H1 (cell line): ENCODE results near the gene LRRC42. TPM values are rescaled to one million over a fixed set of nuclear protein-coding genes. Genes with fewer than 3 reads are reported as not detected.

Experiments
- BACH1 ChIP-seq: IDR thresholded peaks from 2 replicates; pipeline ENCODE4 v1.6.1; 2012; ENCODE audit warnings: low read length, improper control_type of control experiment
- BRCA1 ChIP-seq: IDR thresholded peaks from 2 replicates; pipeline ENCODE4 v1.6.1; 2012; ENCODE audit warnings: low read depth, low read length, improper control_type of control experiment
- EZH2 ChIP-seq: fragments of 200-600 bp; sonication (generic); IDR thresholded peaks from 2 replicates; pipeline ENCODE4 v1.7.1; 2012; ENCODE audit warnings: low read depth, mild to moderate bottlenecking, moderate library complexity, low read length, inconsistent platforms; ENCODE audit not compliant: severe bottlenecking
- SRF ChIP-seq: IDR thresholded peaks from 2 replicates; pipeline ENCODE4 v1.6.1; 2011; ENCODE audit warnings: mild to moderate bottlenecking, low read depth, low read length, moderate library complexity
- ZNF274 ChIP-seq: IDR thresholded peaks from 2 replicates; pipeline ENCODE4 v1.7.0; 2012; ENCODE audit warnings: low read length, borderline replicate concordance; ENCODE audit errors: extremely low read depth
- polyA plus RNA-seq, 7 experiments: library from polyadenylated mRNA; depleted of rRNA in 3 of 7; stranded (reverse) in 5 of 7; unstranded in 2 of 7; fragments of >200 nt in 5 of 7; fragments of 200-250 nt in 2 of 7; gene quantifications; 1 replicate in 5 of 7; 2 replicates in 1 of 7; 4 replicates in 1 of 7; pipeline versions ENCODE4 v1.2.1 to v1.2.3, GENCODE V29; 2011 to 2013; ENCODE audit warnings: missing spikeins in 2 of 7, mixed read lengths in 2 of 7
- total RNA-seq: library from RNA; stranded (reverse); fragmentation: NEBNext Ultra II Directional; extraction: Animal tissue kit (Norgen Biotek cat#: 25700); gene quantifications from 2 replicates; pipeline ENCODE4 v1.2.1, GENCODE V29; 2021
- TF ChIP-seq, protein P1 (sequence below), 3 experiments: IDR thresholded peaks; 1 replicate in 2 of 3; 2 replicates in 1 of 3; pipeline versions ENCODE4 v1.5.1 to v1.6.1; 2011; ENCODE audit warnings: low read length in 3 of 3, mild to moderate bottlenecking in 3 of 3, inconsistent platforms in 2 of 3, low read depth in 1 of 3, moderate library complexity in 1 of 3; ENCODE audit not compliant: insufficient read depth in 1 of 3; ENCODE audit errors: control extremely low read depth in 1 of 3
- TF ChIP-seq, protein P2 (sequence below): IDR thresholded peaks from 2 replicates; pipeline ENCODE4 v1.6.1; 2012; ENCODE audit warnings: inconsistent platforms

The LRRC42 gene
- total and polyA plus RNA-seq, 2 of the 8 experiments (the other 6 are each of a cell fraction or from before 2014, with no cell fraction given) = 38.2 to 54.1 TPM

DNA sequence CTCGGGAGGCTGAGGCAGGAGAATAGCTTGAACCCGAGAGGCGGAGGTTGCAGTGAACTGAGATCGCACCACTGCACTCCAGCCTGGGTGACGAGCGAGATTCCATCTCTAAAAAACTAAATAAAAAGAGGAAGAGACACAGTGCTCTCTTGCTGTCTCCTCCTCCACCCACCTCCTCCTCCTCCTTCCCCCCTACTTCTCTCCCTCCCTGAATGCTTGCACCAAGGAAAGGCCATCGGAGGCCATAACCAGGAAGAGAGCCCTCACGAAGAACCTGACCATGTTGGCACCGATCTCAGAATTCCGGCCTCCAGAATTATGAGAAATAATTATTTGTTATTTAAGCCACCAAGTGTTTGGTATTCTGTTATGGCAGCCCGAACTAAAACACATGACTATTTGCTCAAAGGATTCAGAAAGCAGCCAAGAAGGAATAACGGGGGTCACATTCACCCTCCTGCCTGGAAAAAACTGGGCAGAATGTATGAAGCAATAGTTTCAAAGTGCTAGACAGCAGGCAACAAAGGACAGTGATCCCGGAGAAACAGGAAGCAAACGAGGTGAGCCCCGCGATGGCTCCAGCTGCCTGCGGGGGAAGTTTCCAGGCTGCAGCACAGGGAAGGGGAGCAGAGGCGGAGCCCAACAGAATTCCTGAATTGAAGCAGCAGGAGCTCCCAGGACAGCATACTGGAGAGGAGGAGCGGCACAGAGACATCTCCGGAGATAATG, 36.0 kb downstream of the LRRC42 start (continued):
- TF ChIP-seq, protein P1, sequence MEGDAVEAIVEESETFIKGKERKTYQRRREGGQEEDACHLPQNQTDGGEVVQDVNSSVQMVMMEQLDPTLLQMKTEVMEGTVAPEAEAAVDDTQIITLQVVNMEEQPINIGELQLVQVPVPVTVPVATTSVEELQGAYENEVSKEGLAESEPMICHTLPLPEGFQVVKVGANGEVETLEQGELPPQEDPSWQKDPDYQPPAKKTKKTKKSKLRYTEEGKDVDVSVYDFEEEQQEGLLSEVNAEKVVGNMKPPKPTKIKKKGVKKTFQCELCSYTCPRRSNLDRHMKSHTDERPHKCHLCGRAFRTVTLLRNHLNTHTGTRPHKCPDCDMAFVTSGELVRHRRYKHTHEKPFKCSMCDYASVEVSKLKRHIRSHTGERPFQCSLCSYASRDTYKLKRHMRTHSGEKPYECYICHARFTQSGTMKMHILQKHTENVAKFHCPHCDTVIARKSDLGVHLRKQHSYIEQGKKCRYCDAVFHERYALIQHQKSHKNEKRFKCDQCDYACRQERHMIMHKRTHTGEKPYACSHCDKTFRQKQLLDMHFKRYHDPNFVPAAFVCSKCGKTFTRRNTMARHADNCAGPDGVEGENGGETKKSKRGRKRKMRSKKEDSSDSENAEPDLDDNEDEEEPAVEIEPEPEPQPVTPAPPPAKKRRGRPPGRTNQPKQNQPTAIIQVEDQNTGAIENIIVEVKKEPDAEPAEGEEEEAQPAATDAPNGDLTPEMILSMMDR (IDR thresholded peaks at IDR 0.05; ENCODE audit: control extremely low read depth in 1 of 3, insufficient read depth in 1 of 3, low read depth in 1 of 3, low read length in 3 of 3) = no peak
- TF ChIP-seq BRCA1 (no peak), ZNF274 (no peak), SRF (no peak), EZH2 (no peak), BACH1 (no peak)
- TF ChIP-seq, protein P2, sequence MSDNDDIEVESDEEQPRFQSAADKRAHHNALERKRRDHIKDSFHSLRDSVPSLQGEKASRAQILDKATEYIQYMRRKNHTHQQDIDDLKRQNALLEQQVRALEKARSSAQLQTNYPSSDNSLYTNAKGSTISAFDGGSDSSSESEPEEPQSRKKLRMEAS = peak; percentile 26; the same call in 1 of the 2 replicates
- TF ChIP-seq, all 59 proteins: peak for 12
